DOHH2 (cell line): ENCODE results near the gene KIAA1328.

ENCODE experiments used
- H3F3A ChIP-seq: fragments of 200-600 bp; sonication (generic), shearing (Covaris generic); 2 replicates; pipeline ENCODE4 v1.6.0; 2016; ENCODE audit warnings: antibody characterized with exemption, mild to moderate bottlenecking; ENCODE audit not compliant: control insufficient read depth, insufficient read depth
- H3K27ac ChIP-seq: fragments of 200-600 bp; sonication (generic); 2 replicates; pipeline ENCODE4 v1.5.1; 2014; ENCODE audit warnings: low read depth, mild to moderate bottlenecking, low read length, moderate library complexity
- H3K27me3 ChIP-seq: fragments of 200-600 bp; sonication (generic); 2 replicates; pipeline ENCODE4 v1.6.1; 2014; ENCODE audit warnings: mild to moderate bottlenecking, low read length, mixed read lengths; ENCODE audit not compliant: control insufficient read depth
- H3K36me3 ChIP-seq: fragments of 200-600 bp; sonication (generic); 2 replicates; pipeline ENCODE4 v1.6.1; 2014; ENCODE audit warnings: mild to moderate bottlenecking, low read length, moderate library complexity, mixed read lengths; ENCODE audit not compliant: control insufficient read depth
- H3K4me1 ChIP-seq: fragments of 200-600 bp; sonication (generic); 2 replicates; pipeline ENCODE4 v1.6.1; 2014; ENCODE audit warnings: mild to moderate bottlenecking, low read length, mixed read lengths; ENCODE audit not compliant: control insufficient read depth
- H3K4me2 ChIP-seq: fragments of 200-600 bp; sonication (generic); 2 replicates; pipeline ENCODE4 v1.6.0; 2014; ENCODE audit warnings: mild to moderate bottlenecking, low read length, moderate library complexity
- H3K4me3 ChIP-seq: fragments of 200-600 bp; sonication (generic); 2 replicates; pipeline ENCODE4 v1.5.1; 2014; ENCODE audit warnings: mild to moderate bottlenecking, low read length, mixed read lengths
- H3K79me2 ChIP-seq: fragments of 200-600 bp; sonication (generic); 2 replicates; pipeline ENCODE4 v1.6.1; 2014; ENCODE audit warnings: mild to moderate bottlenecking, low read length, mixed read lengths; ENCODE audit not compliant: control insufficient read depth
- H3K9me2 ChIP-seq: fragments of 200-600 bp; sonication (generic); replicated peaks from 2 replicates; pipeline ENCODE4 v1.6.1; 2014; ENCODE audit warnings: mild to moderate bottlenecking, low read length, mixed read lengths; ENCODE audit not compliant: control insufficient read depth
- H3K9me3 ChIP-seq: fragments of 200-600 bp; sonication (generic); 2 replicates; pipeline ENCODE4 v1.6.1; 2014; ENCODE audit warnings: antibody characterized with exemption, low read length, mixed read lengths; ENCODE audit not compliant: control insufficient read depth, insufficient read depth
- H4K20me1 ChIP-seq: fragments of 200-600 bp; sonication (generic); 2 replicates; pipeline ENCODE4 v1.6.0; 2014; ENCODE audit warnings: low read depth, mild to moderate bottlenecking, antibody characterized with exemption, low read length, moderate library complexity; ENCODE audit not compliant: control insufficient read depth, insufficient read depth
- CTCF ChIP-seq: fragments of 200-600 bp; sonication (generic); IDR thresholded peaks from one replicate; pipeline ENCODE4 v1.5.1; 2014; ENCODE audit warnings: antibody characterized with exemption, mild to moderate bottlenecking, low read depth, low read length; ENCODE audit not compliant: poor library complexity, severe bottlenecking
- EZH2phosphoT487 ChIP-seq: fragments of 200-600 bp; sonication (generic); IDR thresholded peaks from 2 replicates; pipeline ENCODE4 v1.6.1; 2017; ENCODE audit warnings: borderline replicate concordance, mild to moderate bottlenecking, antibody characterized with exemption, low read length, moderate library complexity, mixed read lengths

The KIAA1328 gene

DNA sequence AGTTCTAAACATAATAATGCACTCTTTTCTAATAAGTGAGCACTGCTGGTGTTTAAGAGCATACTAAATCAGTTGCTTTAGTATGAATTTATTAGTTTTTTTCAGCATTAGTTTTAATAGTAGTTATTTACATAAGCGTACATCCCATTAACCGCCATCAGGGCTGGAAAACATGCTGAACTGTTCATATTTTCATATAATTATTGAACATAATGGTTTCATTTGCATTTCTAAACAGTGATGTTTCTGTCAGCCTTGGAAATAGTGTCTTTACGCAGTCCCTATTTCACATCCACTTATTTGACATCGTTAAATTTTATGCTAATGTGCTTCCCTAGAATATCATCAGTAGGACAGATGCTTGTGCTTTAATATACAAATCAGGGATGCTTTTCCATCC is 71.5 kb downstream of the KIAA1328 start:
- TF ChIP-seq CTCF (no peak), EZH2phosphoT487 (no peak)
- H3K4me3 ChIP-seq, result no peak overlapping the region
- H3K27me3 ChIP-seq, result no peaks in the 10 kb centered on the region
- no peaks in the 10 kb centered on the region for H3K9me2 ChIP-seq
- no peak overlapping the region for H3K4me2 ChIP-seq
- H3K27ac ChIP-seq, result no peak overlapping the region
- no peaks in the 10 kb centered on the region for H4K20me1 ChIP-seq
- no peaks in the 10 kb centered on the region for H3K4me1 ChIP-seq
- H3K9me3 ChIP-seq, result no peaks in the 10 kb centered on the region
- H3K36me3 ChIP-seq, result no peaks in the 10 kb centered on the region
- no peaks in the 10 kb centered on the region for H3F3A ChIP-seq
- no peaks in the 10 kb centered on the region for H3K79me2 ChIP-seq

DNA sequence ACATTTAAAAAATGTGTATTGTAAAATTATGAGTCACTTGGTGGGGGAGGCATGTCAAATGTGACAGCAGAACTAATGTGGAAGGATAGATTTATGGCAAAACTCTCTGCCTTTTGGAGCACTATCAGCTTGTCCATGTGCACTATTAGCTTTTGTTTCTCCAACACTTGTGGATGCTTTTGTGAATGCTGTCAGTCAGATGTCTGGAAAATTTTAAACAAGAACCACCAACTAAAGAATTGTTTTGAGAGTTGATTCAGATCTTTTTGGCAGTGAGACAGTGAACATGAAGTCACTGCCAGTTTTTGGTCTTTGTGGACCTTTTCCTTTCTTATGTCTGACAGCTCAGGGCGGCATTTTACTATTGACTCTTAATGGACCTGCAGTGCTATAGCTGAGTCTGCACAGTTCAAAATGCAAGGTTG is 72.4 kb downstream of the KIAA1328 start:
- H3K9me3 ChIP-seq, result no peaks in the 10 kb centered on the region

DNA sequence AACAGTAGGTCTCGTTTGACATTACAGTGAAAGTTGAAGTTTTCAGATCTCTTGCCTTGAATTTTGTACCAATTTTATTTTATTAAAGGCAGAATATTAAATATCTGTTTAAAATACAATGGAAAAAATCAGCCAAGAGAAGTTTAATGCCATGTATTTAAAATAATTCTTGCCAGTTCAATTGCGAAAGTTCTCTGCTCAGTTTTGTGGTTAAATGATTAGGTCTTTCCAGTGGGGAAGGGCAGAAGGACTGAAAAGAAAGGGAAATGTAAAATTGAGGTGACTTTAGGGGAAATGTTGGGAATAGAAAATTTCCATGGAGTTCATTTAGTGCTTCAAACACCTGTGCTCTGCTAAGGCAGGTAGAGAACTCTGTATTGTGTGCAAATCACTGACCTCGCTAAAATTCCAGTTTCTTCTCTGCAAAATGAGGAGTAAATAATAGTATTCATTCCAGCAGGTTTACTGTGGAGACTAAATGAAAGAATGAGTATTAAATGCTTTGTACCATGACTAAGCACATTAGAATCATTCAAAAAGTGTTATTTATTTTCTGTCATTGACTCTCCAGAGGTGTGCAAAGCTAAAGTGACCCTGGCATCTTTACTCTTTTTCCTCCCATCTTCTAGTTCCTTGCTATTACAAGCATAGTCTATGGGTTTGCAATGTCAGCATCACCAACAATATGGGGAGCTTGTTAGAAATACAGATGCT is 74.4 kb downstream of the KIAA1328 start:
- Histone ChIP-seq H3K9me3 (no peaks in the 10 kb centered on the region), H3K4me3 (no peak overlapping the region), H3K4me1 (no peaks in the 10 kb centered on the region), H3K27ac (no peak overlapping the region), H3K4me2 (no peak overlapping the region), H3K27me3 (no peaks in the 10 kb centered on the region), H3K36me3 (no peaks in the 10 kb centered on the region), H3K9me2 (no peaks in the 10 kb centered on the region), H3K79me2 (no peaks in the 10 kb centered on the region), H4K20me1 (no peaks in the 10 kb centered on the region), H3F3A (no peaks in the 10 kb centered on the region)
- TF ChIP-seq EZH2phosphoT487 (no peak), CTCF (no peak)

More for the DNA sequence above, 72.4 kb downstream of the KIAA1328 start:
- H3F3A ChIP-seq, result no peaks in the 10 kb centered on the region
- H3K4me3 ChIP-seq, result no peak overlapping the region
- H3K4me2 ChIP-seq, result no peak overlapping the region
- TF ChIP-seq EZH2phosphoT487 (no peak), CTCF (no peak)
- H4K20me1 ChIP-seq, result no peaks in the 10 kb centered on the region
- H3K27ac ChIP-seq, result no peak overlapping the region
- no peaks in the 10 kb centered on the region for H3K27me3 ChIP-seq
- H3K9me2 ChIP-seq, result no peaks in the 10 kb centered on the region
- H3K4me1 ChIP-seq, result no peaks in the 10 kb centered on the region
- no peaks in the 10 kb centered on the region for H3K79me2 ChIP-seq
- no peaks in the 10 kb centered on the region for H3K36me3 ChIP-seq
